Fibroblast of skin of abdomen (primary cell): Measurements from ENCODE around the gene PCSK2.
A peak's percentile ranks its signal among the peaks of the same experiment; 100 is the strongest.

Source experiments
- DNase-seq: peaks from one replicate; pipeline ENCODE4 v3.0.0-alpha.2; 2013

PCSK2 gene

DNA sequence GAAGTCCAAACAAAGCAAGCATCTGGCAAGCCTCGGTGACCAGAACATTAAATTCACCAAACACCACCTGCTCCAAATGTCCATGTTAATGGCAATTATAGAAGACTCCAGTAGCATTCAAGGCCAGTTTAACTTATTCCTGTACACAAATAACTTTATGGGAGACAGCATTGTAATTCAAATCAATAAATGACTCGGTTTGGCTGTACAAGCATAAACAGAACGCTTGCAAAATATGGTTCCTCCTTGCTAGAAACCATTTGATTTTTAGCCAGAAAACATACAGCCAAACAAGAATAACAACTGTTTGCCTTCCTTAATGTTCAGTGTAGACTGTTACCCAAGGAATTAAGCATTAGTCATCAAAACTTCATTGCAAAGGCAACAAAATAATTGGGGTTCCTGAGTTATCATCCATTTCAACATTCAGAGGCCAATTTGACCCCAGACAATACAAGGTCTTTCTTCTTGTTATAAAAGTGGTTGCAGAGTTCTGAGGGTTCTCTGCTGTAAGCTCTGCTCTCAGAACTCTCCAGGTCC is 179.3 kb downstream of the PCSK2 start:
- no peak for DNase-seq

DNA sequence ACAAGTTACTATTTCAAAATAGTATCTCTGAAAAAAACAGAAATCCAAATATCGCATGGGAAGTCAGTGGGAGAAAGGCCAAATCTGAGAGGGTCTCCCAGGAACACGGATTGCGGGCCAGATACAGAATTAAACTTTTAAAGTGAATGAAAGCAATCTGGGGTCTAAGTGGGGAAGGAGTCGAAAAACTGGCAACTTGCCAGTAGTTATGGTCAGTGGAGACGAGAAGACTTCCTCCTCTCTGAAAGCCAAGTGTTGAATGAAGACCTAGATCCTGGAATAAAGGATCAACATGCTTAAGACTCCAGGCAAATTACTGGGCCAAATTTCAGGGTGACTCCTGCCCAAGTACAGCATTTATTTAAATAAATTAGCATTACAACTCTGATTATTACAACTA is 180.7 kb downstream of the PCSK2 start:
- no peak for DNase-seq

DNA sequence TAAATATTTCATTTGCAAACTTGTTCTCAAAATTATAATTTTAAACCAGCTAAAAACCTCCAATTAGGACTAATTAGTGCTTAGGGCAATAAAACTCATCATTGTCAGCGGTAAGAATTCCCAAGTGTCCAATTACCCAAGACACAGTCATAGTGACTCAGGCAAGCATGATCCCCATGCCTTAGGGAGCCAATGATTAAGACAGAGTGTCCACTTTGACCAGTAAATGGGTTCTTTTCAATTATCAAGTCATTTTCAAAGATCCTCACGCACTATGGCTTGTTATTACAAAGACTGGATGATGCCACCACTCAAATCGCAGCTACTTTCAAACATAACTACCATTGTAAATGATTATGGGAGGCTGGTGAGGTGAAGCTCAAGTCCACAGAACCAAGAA is 190.4 kb downstream of the PCSK2 start:
- DNase-seq, result no peak

DNA sequence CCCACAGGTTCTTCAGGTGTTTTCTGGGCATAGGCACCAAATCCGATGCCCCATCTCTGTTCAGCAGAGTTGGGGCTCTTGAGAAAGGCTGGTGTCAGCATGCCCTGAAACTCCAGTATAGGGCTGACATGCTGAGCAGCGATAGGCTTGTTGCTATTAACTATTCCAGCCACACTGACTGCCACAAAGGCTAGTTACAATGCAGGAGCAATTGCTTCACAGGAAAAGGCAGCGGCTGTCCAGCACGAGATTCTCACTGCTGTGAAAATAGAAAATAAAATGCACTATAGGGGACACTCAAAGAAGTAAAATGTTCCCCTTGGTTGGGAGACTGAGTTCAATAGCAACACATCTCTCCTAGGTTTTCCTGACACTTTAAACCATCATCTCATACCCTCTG is 191.9 kb downstream of the PCSK2 start:
- no peak for DNase-seq

DNA sequence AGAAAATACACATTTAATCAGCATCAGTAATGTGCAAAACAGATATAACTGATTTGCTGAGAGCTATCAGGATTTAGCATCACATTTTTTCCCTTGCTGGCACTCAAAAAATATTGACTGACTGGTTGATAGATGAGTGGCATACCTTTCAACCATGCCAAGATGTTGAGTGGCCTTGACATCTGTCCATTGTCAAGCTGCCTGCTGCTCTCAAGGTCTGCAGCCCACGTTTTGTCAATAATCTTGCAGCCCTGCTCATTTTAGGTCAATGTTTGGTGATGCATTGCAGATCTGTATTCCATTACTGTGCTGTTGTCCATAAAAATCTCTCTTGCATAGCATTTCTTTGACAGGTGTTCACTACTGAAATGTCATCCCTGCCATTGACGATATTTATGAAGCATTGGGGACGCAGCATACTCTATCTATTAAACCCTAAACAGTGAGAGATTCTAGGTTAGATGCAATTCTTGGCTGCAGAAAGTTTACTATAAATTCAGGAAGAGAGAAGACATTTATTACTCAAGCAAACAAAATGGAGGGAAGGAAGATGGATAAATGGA is 192.7 kb downstream of the PCSK2 start:
- DNase-seq, result no peak

DNA sequence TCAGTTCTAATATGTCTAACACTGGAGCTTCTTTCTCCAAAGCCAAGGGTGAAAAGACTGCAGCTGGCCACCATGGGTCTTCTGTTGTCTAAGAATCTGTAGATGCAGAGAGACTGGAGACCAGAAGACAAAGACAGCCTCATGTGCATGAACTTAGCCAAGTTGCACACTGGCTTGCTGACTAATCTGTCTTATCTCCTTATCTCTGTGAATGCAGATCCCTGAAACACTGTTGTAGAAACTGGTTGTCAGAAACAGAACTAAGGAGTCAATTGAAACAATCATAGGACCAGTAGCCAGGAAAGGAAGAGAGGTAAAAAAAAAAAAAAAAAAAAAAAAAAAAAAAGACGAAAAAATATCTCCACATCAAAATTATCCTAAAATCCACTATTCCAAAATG is 194.7 kb downstream of the PCSK2 start:
- DNase-seq, result no peak

- DNase-seq, result no peak
Measured at GRCh38 chr20:17423782-17424181, 196.9 kb downstream of the PCSK2 start.

DNA sequence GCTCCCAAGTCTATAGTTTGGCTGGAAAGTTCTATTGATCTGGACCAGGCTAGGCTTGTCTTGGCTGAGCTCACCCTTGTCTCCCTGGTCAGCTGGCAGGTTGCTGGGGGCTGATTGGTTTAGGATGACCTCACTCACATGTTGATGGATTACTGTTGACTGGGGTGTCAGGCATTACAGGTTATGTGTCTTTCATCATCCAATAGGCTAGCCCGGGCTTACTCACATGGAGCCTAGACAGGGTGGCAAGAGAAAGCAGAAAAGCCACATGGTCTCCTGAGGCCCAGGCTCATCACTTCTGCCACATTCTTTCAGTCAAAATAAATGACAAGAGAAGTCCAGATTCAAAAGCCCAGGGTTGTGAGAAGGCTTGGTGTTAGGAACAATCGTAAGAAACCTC is 200.8 kb downstream of the PCSK2 start:
- DNase-seq, result no peak

GRCh38 chr20:17430125-17430950 is 203.5 kb downstream of the PCSK2 start:
- DNase-seq, result no peak

DNA sequence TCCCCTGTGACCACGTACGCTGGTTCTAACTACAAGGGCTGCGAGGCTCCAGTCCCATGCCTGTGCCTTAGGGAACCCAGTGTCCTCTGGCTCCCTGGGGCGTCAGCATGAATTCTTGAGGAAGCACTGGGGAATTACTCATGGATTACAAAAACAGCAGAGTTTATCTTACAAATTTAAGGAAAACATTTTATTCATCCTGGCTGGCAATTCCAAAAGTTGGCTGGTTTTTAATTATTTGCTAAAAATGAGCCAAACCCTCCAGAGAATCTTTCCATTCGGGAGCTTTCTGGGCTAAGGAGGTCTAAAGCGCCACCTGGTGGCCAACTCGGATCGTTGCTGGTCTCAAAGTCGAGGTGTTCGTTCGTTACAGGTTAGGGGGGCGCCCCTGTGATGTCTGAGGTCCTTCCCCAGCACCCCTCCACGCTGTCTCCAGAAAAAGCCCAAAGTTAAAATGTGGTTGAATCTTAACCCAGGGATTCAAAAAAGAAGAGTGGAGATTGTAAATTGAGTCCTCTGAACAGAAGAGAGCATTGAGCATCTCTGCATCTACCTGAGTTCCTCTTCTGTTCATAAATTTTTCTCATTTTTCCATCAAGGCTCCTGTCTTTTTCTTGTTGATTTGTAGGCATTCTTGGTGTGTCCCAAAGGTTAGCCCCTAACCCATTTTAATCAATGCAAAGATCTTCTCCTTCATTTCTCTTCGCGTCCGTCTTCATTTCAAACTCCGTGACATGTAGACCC is 205.0 kb downstream of the PCSK2 start:
- DNase-seq, result peak; percentile 60

DNA sequence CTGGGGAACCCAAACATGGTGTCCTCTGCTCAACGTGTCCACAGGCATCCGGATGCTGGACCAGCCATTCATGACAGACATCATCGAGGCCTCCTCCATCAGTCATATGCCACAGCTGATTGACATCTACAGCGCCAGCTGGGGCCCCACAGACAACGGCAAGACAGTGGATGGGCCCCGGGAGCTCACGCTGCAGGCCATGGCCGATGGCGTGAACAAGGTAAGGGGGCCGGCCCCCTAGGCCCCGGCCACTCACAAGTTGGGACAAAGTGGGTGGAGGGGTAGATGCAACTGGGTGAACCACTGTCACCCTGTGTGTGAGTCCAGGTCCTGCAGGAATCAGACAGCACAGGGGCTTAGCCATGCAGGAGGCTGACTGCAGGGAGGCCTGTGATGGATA is 209.8 kb downstream of the PCSK2 start:
- no peak for DNase-seq

GRCh38 chr20:17437251-17437650 is 210.4 kb downstream of the PCSK2 start:
- DNase-seq, result no peak

GRCh38 chr20:17438436-17439039 is 211.7 kb downstream of the PCSK2 start:
- no peak for DNase-seq

DNA sequence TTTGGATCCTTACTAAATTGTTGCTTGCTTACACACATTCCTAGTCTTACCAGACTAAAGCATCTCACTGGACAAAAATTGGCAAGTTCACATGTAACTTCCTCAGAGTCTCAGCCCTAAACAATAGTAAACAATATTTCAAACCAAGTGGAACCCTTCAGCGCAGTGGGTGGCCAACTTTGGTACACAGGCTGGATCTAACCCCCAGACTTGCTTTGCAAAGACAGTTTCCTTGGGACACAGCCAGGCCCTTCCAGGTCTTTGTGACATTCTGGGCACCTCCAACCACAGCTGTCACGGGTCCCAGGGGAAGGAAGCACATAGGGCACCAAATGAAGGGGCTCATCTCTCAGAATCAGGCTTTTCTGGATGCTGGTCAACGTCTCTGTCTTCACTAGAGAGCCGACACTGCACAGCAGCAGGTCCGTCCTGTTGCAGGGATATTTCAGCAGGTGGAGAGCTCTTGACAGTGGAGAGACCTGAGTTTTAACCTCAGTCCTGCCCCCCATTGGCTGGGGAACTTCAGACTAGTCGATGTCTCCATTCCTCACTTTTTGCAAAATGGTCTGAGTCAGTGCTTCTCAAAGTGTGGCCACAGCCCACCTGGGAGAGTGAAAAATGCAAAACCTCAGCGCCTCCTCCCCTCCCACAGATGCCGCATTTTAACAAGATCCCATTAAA is 212.9 kb downstream of the PCSK2 start:
- no peak for DNase-seq

DNA sequence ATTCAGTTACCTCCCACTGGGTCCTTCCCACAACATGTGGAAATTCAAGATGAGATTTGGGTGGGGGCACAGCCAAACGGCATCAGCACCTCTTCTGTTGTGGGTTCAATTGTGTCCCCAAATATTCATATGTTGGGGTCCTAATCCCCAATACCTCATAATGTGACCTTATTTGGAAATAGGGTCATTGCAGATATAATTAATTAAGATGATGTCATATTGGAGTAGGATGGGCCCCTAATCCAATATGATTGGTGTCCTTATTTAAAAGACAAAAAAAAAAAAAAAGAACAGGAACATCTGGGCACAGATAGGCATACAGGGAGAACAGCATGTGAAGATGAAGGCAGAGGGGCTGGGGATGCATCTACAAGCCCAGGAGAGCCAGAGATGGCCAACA is 214.9 kb downstream of the PCSK2 start:
- no peak for DNase-seq

DNA sequence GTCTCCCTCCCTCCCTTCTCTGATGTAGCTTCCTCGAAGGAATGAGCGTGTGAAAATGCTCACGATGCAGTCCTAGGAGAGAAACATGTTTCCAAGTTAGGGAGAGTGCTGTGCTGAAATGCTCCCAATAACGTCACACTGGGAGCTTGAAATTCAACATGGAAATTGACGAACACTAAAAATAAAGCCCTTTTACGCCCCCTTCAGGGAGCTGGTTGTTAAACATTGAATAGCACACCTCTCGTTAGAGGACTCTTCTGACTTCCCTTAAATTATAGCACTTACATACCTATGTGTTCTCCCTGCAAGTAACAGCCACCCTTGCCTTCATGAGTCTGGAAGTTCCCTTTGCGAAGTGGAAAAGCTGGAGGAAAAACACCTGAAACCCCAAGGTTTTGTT is 215.7 kb downstream of the PCSK2 start:
- DNase-seq, result no peak

DNA sequence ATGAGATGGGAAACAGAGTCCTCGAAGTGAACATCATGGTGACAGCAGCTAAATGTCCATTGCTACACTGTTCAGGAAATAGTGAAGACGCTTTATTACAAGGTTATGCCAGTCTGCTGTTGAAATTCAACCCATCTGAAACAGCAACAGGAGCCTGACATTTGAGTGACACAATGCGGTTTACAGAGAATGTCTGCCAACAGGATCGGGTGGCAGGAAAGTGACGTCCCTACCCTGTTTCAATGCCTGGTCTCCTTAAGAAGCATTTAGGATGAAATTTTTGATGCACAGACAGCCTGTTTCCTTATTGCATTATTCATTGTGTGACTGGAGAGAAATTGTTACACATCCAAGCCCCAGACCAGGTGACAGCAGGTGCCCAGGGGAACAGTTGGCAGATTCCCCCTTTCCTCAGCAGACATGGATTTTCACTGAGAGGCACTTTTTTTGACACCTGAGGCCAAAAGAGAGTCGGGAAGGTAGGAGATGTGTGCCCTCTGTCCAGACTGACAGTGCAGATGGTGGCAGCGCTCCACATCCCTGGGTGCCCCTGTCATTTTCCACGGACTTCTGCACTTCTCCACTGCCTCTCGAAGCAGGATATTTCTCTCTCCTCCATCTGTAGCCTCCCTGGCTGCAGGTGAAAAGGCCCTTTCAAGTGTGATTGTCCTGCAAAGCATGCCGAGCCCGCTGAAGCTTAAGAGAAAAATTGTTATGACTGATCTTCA is 216.5 kb downstream of the PCSK2 start:
- no peak for DNase-seq

- no peak for DNase-seq
Measured at GRCh38 chr20:17444091-17444490, 217.3 kb downstream of the PCSK2 start.

DNA sequence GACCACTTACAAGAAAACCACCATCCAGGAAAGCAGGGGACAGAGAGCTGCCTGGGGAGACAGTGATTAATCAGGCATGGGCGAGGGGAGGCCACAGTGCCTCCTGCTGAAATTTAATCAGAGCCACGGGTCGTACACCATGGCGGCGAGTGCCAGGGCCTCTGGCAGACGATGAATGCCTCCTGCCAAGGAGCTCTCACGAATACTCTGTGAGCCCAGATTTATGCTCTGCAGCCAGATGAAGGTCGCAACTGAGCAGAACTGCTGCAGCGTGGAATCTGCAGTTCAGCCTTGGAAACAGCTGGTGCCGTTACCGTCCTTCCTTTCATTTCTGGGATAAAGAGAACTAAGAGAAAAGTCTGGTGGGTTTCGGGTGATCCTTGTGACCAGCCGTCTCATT is 218.7 kb downstream of the PCSK2 start:
- DNase-seq, result no peak

- no peak for DNase-seq
Measured at GRCh38 chr20:17446171-17446570, 219.3 kb downstream of the PCSK2 start.

DNA sequence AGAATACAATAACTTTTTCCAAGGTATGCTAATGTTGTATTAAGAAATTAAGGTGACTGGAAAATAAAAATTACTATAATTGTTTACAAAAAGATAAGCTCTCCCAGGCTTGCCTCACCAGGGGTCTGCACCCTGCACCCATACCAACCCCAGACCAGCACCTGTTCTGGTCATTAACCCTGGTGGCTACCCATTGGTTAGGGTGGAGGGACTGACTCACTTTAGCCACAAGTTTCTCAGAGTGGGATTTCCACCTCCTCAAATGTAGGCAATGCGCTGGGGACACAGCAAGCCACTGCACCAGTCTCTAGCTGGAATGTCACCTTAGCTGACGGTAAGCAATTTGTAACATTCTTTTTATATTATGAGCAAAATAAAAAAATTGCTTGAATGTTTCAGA is 221.2 kb downstream of the PCSK2 start:
- no peak for DNase-seq

GRCh38 chr20:17449031-17449430 is 222.2 kb downstream of the PCSK2 start:
- DNase-seq, result no peak
